Measurements from ENCODE around the gene MEGF9. TPM values are rescaled to one million over a fixed set of nuclear protein-coding genes. Genes with fewer than 3 reads are reported as not detected.

The MEGF9 gene
- total RNA-seq, 1 donor from 2014 or later: 8.7 TPM

- peak; percentile 85 for DNase-seq
Measured at GRCh38 chr9:120619751-120620655, 94.3 kb downstream of the MEGF9 start.

- DNase-seq: no peak
Measured at GRCh38 chr9:120616966-120617935, 97.0 kb downstream of the MEGF9 start.

GRCh38 chr9:120612218-120612617, 102.1 kb downstream of the MEGF9 start:
- DNase-seq: peak; percentile 15

- DNase-seq: no peak
Measured at GRCh38 chr9:120611690-120612068, 102.6 kb downstream of the MEGF9 start.

- DNase-seq: peak; percentile 16
Measured at GRCh38 chr9:120610975-120611689, 103.1 kb downstream of the MEGF9 start.

- no peak for DNase-seq
Measured at GRCh38 chr9:120609636-120610035, 104.6 kb downstream of the MEGF9 start.

GRCh38 chr9:120608421-120608820, 105.8 kb downstream of the MEGF9 start:
- DNase-seq: peak; percentile 6

GRCh38 chr9:120603591-120603990, 110.7 kb downstream of the MEGF9 start:
- no peak for DNase-seq

- DNase-seq: no peak
Measured at GRCh38 chr9:120603010-120603409, 111.3 kb downstream of the MEGF9 start.

GRCh38 chr9:120593955-120594277, 120.4 kb downstream of the MEGF9 start:
- no peak for DNase-seq

GRCh38 chr9:120593250-120593954, 120.9 kb downstream of the MEGF9 start:
- no peak for DNase-seq

GRCh38 chr9:120592210-120592609, 122.1 kb downstream of the MEGF9 start:
- no peak for DNase-seq

- DNase-seq: no peak
Measured at GRCh38 chr9:120587328-120587727, 126.9 kb downstream of the MEGF9 start.

- peak; percentile 97 for DNase-seq
Measured at GRCh38 chr9:120583958-120584369, 130.3 kb downstream of the MEGF9 start.

- peak; percentile 99 for DNase-seq
Measured at GRCh38 chr9:120580051-120580896, 134.0 kb downstream of the MEGF9 start, which contains the start of gene CDK5RAP2. Gene CDK5RAP2 (minus strand): TSS chr9:120580167. CDS start chr9:120579978, 189 bp downstream.

- peak; percentile 10 for DNase-seq
Measured at GRCh38 chr9:120579139-120580050, 134.9 kb downstream of the MEGF9 start.

GRCh38 chr9:120574473-120574872, 139.8 kb downstream of the MEGF9 start:
- no peak for DNase-seq

- DNase-seq: no peak
Measured at GRCh38 chr9:120572472-120572871, 141.8 kb downstream of the MEGF9 start.

- DNase-seq: no peak
Measured at GRCh38 chr9:120571443-120572257, 142.6 kb downstream of the MEGF9 start.

Measured in dermis blood vessel endothelial cell (primary cell).